ENCODE data around the gene IGSF5.
"Not testable (repeated sequence)": the region's sequence is repeated elsewhere in the genome, so short reads cannot be mapped to it uniquely, and the experiment has no call there.

IGSF5 gene

DNA sequence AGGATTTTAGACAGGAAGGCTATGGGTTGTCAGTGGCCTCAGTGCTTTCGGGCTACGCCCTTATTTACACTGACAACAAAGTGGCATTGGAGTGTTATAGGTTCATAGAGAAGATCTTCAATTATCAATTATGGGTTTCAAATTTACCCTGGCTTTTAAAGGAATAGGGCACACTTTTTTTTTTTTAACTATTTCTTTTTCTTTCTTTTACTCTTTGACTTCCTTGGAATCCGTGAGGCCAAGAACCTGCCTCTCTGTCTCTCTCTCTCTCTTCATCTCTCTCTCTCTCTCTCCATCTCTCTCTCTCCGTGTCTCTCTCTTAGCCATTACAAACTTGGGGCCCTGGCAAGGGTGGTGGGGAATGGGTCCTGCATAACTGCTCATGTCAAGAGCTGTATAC is at the start of gene IGSF5:
IGSF5 (plus strand) TSS at position 301 of the 400 bp plus-strand sequence. CDS start 327 bp downstream, outside the sequence.
- not testable (repeated sequence) for DNase-seq (ENCODE audit: low read depth in 2 of 2)

DNA sequence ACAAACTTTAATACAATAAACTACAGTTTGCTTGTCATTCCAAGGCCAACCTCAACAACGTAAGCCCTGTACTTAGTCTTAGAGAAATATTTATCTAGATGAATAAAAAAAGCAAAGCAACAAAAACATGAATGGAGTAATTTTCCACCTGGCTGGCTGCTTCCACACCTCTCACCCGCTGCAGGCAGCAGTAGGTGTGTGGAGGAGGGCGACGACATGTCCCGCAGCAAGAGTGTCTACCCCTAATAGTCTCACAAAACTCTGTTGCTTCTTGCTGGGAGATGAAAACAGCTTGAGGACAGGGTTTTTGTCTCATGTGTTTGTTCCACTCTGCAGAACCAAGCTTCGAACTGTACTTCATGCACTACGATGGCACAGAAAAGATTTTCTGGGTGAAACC is 48.8 kb upstream of the IGSF5 start:
- DNase-seq (ENCODE audit: low read depth in 2 of 2) = no peak

DNA sequence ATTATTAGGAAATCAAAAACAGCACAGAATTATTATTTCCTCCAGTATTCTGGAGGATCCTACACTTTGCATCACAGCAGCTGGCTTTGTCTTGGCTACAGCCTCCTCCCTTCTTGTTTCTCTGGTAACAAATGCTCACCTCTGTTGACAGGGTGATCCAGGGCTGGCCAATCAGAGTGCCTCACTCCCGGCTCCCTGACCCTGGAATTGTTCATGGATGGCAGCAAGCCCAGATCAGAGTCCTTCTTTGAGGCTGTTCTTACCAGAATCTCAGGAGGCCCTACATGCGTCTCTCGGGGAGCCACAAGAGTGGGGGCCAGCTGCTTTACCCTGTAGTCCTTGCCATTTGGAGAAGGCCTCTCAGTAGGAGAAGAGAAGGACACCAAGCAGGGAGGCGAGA is 48.4 kb upstream of the IGSF5 start:
- no peak for DNase-seq (ENCODE audit: low read depth in 2 of 2)

DNA sequence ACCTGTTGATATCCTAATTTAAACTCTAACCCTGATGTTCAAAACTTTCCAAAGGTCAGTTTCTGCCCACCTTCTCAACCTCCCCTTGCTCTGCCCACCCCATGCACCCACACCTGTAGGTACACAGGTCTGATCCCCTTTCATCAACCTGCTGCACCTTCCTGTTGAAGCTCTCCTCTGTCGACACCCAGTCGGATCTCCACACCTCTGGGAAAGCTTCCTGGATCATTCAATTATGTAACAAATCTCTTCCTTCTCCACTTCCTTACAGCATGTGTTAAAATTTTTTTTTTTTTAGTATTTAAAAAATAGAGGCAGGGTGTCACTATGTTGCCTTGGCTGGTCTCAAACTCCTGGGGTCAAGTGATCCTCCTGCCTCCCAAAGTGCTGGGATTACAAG is 44.7 kb upstream of the IGSF5 start:
- DNase-seq (ENCODE audit: low read depth in 2 of 2) = no peak

DNA sequence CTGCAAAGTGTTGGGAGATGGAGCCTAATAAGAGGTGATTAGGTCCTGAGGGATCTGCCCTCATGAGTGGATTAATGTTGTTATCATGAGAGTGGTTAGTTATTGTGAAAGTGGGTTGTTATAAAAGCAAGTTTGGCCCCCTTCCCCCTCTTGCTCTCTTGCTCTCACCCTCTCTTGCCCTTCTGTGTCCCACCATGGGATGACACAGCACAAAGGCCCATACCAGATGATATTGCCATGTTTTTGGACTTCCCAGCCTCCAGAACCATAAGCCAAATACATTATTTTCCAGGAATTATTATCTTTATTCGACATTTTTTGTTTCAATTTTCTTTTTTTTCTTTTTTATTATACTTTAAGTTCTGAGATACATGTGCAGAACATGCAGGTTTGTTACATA is 41.4 kb upstream of the IGSF5 start:
- no peak for DNase-seq (ENCODE audit: low read depth in 2 of 2)

DNA sequence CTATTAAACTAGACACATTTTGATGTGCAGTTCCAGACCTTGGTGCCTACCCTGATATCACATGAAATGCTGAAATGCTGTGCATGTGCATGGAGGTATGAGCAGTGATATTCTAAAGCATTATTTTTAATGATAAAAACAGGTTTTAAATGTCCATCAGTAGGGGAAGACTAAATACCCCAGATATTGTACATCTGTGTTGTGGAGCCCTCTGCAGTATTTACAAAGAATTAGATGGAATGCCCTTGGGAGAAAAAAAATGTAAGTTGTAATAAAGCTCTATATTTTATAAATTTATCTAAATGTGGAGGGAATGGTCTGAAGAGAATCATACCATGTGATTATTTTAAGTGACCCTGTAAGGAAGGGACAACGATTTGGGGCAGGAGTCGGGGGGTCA is 39.1 kb upstream of the IGSF5 start:
- no peak for DNase-seq (ENCODE audit: low read depth in 2 of 2)

DNA sequence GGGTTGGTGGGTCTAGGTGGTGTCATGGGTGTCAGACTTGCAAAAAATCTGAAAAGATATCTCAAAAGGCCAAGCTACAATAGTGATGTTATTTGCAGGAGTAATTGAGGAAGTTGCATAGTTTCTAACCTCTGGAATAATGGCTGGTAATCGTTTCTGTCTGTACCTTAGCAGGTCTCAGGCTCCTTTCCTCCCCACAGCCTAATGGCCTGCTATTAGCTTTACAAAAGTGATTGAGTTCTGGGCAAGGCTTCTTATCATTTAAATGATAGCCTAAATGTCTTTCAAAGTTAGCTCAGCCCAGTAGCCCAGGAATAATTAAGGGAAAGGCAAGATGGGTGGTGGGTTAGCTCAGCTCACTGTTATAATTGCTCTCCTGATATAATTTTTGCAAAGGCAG is 37.7 kb upstream of the IGSF5 start:
- DNase-seq (ENCODE audit: low read depth in 2 of 2) = no peak

DNA sequence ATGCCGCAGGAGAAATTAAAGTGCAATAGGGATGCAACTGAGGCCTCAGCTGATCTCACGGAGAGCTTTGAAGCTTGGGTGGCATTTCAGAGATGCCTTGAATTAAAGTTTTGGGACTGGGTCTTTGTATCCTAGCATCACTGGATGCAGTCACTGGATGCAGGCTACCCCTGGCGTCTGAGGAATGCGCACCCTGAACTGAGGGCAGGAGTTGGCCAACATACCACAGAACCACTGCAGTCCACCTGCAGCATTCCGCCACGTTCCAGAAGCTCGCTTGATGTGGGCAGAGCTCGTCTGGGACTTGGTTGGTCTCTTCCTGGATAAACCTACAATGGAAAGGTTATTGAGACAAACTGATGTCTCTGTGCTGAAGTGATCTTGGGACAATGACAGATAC is 34.1 kb upstream of the IGSF5 start:
- no peak for DNase-seq (ENCODE audit: low read depth in 2 of 2)

DNA sequence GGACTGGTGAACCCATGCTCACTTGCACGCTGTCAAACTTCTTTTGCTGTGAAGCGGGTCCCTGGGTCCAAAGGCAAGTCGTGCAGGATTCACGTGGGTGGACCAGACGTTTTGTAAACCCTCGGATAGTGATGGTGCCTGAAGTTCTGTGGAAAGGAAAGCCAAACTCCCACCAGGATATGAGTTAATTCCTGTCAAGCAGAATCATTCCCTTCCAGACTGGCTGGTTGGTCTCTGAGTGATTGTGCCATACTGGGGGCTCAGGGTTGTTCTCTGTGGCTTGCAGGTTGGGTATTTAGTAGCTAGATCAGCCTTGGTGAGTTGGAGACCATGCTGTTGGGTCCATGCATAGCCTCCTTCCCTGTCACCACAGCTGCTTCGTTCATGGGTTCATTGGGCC is 32.7 kb upstream of the IGSF5 start:
- no peak for DNase-seq (ENCODE audit: low read depth in 2 of 2)

DNA sequence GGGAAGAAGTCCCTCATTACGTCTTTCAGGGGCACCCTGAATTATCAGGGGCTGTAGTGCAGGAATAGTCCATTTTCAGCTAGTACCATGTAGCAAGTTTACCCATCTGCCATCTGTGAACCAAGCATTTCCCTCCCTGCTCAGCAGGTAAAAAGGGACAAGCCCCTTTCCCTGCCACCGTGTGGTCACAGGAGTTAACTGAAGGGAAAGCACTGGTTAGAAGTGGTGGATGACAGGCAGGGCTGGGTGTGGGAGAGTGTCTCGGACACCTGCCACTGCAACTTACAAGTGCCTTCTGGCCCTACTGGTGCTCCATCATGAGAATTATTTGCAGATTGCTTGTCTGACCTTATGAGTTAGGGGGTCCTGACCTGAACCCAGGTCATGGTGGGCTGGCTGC is 32.0 kb upstream of the IGSF5 start:
- no peak for DNase-seq (ENCODE audit: low read depth in 2 of 2)

DNA sequence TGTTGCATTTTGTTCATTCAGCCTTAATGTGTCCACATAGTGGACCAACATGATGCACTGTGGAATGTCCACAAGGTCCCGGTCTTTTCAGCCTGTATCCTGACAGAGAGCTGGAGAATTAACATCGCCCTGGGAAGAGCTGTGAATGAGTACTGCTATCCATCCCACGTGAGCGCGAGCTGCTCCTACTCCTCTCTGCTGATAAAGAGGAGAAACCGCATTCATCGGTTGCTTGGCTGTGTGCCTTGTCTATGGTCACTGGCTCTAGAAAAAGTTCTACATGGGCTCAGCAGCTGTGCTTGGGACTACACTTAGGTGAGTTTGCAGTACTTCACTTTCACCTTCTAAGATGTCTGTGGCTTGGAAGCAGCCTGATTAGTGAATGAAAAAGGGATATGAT is 31.1 kb upstream of the IGSF5 start:
- no peak for DNase-seq (ENCODE audit: low read depth in 2 of 2)

DNA sequence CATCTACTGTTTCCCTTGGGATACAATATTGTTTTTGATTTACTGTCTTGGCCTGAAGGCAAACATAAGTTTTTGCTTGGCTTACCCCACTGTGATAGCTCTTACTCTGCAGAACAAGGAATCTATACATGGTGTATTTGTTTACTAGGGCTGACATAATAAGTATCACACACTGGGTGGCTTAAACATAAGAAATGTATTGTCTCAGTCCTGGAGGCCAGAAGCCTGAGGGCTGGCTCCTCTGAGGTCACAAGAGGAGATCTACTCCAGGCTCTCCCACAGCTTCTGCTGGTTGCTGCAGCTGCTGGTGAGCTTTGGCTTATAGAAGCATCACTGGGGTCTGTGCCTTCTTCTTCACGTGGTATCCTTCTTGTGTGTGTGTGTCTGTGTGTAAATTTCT is 30.7 kb upstream of the IGSF5 start:
- no peak for DNase-seq (ENCODE audit: low read depth in 2 of 2)

DNA sequence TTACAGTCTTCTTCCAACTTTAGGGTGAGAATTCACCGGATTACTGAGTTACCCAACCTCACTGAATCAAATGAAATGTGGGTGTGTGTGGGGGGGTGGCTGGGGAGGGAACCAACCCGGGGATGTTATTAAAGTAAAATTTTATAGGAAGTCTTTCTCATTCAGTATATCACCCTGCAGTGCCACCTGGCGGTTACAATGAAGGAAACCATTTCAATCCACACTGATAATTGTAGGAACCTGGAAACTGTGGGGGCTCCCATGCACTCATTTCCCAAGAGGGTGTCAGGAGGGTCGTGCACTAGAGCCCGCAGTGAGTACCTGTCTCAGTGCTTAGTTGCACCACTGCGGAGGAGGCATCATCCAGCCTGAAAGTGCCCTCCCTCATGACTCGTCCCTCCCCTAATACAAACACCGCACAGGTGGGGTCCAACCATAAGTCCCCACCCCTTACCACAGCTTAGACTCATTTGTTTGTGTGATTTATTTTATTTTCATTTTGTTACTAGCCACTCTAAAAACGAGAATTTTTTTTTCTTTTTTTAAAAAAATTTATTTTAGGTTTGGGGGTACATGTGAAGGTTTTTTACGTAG is 29.1 kb upstream of the IGSF5 start:
- DNase-seq (ENCODE audit: low read depth in 2 of 2) = peak; percentile 0 to 6

DNA sequence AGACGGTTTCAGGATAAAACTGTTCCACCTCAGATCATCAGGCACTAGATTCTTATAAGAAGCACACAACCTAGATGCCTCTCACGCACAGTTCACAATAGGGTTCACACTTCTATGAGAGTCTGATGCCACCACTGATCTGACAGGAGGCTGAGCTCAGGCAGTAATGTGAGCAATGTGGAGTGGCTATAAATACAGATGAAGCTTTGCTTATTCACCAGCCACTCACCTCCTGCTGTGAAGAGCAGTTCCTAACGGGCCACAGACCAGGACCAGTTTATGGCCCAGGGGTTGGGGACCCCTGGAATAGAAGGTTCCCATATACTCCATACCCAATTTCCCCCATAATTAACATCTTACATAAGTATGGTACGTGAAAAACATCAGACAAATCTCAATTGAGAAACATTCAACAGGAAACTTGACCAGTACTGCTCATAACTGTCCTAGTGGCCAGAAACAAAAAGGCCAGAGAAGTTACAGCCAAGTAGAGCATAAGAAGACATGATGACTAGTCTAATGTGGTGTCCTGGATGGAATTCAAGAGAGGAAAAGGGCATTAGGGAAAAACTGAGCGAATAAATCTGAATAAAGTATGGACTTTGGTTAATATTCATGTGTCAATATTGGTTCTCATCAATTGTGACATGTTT is 24.7 kb upstream of the IGSF5 start:
- DNase-seq (ENCODE audit: low read depth in 2 of 2) = no peak

DNA sequence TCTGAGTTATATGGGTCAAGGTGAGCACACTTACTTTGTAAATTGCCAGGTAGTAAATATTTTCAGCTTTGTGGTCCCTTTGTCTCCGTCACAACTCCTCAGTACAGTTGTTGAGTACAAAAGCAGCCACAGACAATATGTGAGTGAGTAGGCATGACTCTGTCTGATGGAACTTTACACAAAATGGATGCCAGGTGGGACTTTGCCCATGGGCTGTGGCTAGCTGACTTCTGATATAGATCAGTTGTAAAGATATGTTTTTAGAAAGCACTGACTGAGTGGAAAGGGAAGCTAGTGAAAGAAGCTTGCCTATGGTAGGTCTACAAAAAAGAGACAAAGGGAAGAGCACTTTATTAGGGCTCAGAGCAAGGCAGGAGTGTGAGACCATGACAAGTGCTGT is 23.1 kb upstream of the IGSF5 start:
- no peak for DNase-seq (ENCODE audit: low read depth in 2 of 2)

DNA sequence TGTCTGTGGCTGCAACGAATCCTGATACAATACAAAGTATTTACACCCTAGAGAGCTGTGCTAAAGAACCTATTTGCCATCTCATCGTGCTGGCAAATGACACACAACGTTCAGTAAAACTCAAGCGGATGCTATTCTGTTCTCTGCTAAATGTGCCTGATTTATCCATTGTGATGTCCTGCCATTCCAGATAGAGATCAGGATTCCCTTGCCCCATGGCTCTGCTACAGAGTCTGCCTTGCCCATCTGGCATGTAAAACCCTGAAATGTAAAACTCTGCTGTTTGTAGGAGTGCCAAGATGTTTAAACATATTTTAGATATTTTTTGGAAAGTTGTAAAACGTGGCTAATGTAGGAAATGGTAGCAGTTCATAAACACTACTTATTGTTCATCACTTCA is 20.0 kb upstream of the IGSF5 start:
- DNase-seq (ENCODE audit: low read depth in 2 of 2) = no peak

DNA sequence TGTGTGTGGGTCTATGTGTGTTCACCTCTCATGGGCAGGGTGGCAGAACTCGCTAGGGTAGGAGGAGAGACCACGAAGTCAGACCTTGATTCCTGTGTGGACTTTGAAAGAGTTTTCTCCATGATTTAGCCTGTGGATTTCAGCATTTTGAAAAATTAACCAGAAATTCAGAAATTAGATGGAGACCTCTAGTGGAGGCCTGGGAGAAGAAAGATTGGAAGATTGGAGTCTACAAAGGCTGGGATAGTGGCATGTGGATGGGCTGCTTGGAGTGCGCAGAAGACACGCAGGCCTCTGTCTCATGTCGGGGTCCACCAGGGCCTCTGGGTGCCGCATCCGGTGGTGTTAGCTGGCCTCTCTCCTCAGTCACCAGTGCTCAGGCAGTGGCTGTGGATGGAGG is 18.9 kb upstream of the IGSF5 start:
- no peak for DNase-seq (ENCODE audit: low read depth in 2 of 2)

DNA sequence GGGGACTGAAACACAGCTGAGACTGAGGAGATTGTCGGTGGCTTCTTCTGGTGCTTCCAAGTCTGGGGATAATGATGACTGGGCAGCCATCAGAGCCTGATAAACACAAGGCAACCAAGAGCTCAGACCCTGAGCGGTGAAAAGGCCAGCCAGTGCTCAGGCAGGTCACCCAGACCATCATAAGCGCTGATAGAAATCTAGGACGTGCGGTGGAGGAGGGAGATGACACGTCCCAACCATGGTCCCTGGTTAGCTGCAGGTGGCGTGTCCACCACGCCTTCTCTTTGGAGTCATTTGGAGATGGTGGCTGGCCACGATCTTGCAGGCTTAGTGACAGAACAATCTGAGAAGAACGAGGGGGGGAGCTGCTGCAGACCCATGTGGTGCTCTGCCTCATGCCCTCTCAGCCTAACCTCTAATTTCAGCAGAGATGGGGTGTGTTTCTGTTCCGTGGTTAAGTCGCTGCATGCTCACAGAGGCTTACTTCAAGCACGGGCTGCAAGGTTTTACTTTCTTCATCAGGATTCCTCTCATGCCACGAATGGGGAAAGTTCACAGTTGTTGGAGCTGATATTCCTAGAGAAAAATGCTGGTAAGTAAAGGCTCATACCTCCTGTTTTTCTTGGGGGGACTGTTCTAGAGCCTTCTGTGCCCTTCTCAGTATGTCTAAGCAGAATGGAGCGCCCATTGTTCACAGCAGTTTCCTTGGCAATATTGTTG is 17.4 kb upstream of the IGSF5 start:
- DNase-seq (ENCODE audit: low read depth in 2 of 2) = no peak

DNA sequence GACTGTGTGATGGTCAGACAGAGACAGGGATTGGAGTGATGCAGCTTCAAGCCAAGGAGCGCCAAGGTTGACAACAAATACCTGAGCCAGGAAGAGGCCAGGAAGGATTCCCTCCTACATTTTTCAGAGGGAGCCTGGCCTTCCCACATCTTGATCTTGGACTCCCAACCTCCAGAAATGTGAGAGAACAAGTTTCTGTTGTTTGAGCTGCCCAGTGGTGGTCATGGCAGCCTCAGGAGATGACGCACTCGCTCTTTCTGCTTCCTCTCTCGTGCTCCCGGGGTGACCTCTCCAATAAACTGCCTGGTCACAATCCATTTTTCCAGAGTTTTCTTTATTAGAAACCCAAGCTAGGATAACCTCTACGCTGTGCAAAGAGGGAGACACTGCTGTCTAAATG is 16.6 kb upstream of the IGSF5 start:
- no peak for DNase-seq (ENCODE audit: low read depth in 2 of 2)

DNA sequence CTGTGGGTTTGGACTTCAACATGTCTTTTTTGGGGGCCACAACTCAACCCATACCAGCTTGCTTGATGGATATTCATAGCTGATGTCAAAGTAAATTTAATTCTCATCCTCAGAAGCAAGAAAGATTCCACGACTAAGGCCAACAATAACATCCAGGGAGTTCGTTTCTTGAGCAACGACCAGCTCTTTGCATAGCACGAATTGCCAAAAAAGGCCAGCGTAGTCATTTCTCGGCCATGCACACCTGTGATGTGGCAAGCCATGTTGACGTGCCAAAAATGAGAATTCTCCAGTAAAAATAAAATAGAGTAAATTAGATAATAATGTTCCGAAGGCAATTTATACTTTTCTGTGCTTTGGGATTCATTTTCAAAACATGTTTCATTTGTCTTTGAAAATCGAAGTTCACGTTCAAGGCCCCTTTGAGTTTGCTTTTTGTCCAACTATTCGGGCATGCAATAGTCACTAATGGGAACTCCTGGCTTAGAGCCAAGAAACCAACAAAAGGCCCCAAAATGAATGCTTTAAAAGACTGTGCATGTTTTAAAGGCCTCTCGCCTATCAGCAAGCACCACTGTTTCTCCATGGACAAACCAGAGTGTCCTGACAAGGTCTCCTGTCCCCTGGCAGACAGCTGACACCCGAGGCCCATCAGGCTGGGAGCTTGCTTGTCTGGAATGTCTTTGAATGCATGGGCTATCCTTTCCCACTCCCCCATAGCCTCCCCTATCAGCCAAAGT is 14.4 kb upstream of the IGSF5 start:
- no peak for DNase-seq (ENCODE audit: low read depth in 2 of 2)

DNA sequence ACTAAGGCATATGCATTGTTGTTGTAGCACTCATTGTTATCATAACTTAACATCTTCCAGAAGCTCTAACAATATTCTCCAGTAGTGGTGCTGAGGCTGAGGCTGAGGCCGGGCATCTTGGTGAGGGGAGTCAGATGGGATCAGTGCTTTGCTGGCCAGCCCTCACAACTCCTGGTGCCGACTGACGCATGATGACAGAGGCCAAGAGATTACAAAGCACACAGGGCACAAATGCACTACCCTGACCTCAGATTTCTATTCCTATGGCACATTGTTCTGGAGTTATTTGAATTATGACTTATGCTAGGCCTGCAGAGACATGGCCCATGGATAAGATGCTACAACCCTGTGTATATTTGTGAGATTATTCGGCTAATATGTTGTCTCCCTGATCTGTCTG is 8.3 kb upstream of the IGSF5 start:
- no peak for DNase-seq (ENCODE audit: low read depth in 2 of 2)

DNA sequence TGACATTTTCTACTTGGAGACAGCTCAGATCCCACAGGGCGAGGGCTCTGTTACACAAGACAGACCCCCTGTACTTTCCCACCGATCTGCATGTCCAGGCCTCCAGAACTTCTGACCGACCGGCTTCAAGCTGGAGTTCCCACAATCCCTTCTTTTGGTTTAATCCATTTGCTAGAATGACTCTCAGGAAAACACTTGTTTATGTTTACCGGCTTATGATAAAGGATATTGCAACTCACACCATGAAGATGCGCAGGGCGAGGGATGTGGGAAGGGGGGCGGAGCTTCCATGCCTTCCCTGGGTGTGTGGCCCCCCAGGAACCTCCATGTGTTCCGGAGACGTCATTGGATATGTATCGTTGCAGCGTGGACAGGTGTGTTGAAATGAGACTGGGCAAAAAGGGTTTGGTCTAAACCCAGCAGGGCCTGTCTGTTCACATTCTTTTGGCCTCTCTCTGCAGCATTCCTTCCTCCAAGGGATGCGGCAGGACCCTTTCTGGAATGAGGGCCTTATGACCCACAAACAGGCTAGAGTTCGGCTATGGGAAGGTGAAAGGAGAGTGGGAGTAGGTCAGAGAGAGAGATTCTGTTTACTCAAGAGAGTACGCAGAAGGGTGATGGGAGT is 7.5 kb upstream of the IGSF5 start:
- no peak for DNase-seq (ENCODE audit: low read depth in 2 of 2)
